CD4-positive, alpha-beta memory T cell (primary cell): Measurements from ENCODE around the gene MAL. TPM values are rescaled to one million over a fixed set of nuclear protein-coding genes. Genes with fewer than 3 reads are reported as not detected.

Experiments
- CTCF ChIA-PET: fragments of 350-600 bp; sonication (Branson Sonifier 250); formaldehyde crosslinking; loops from one replicate; lab custom pipeline; 2021; ENCODE audit warnings: inconsistent platforms; ENCODE audit not compliant: partially characterized antibody; lab: Charles Lee
- POLR2A ChIA-PET: fragments of 350-600 bp; sonication (Branson Sonifier 250); formaldehyde crosslinking; loops from one replicate; lab custom pipeline; 2021; ENCODE audit not compliant: partially characterized antibody; lab: Charles Lee
- DNase-seq, 5 donors: peaks; one replicate each; pipeline versions ENCODE4 v3.0.0 to v3.0.0-alpha.2; 2020 to 2022; ENCODE audit warnings: mixed read lengths in 1 of 5
- H3K27ac ChIP-seq: one replicate; pipeline ENCODE4 v1.7.0; 2013; ENCODE audit warnings: low read depth, low read length
- H3K27me3 ChIP-seq: 2 replicates; pipeline ENCODE4 v1.7.0; 2013; ENCODE audit warnings: mild to moderate bottlenecking, low read length, moderate library complexity; ENCODE audit not compliant: insufficient read depth
- H3K36me3 ChIP-seq: 2 replicates; pipeline ENCODE4 v1.7.0; 2013; ENCODE audit warnings: mild to moderate bottlenecking, low read length, moderate library complexity; ENCODE audit not compliant: insufficient read depth
- H3K4me1 ChIP-seq: 2 replicates; pipeline ENCODE4 v1.7.0; 2013; ENCODE audit warnings: mild to moderate bottlenecking, low read length, moderate library complexity; ENCODE audit not compliant: insufficient read depth
- H3K4me3 ChIP-seq, 2 donors: one replicate each; pipeline ENCODE4 v1.7.0; 2013; ENCODE audit warnings: low read length in 2 of 2, mild to moderate bottlenecking in 1 of 2
- H3K9me3 ChIP-seq, 2 donors: one replicate each; pipeline ENCODE4 v1.7.0; 2013; ENCODE audit warnings: low read length in 2 of 2, control low read depth in 1 of 2; ENCODE audit not compliant: control insufficient read depth in 1 of 2
- H3K27ac Mint-ChIP-seq, 7 donors: one replicate each; pipeline ENCODE4 v1.8.0; 2020 to 2021; ENCODE audit warnings: mixed read lengths in 7 of 7, mild to moderate bottlenecking in 6 of 7, inconsistent platforms in 3 of 7, moderate library complexity in 3 of 7
- H3K27me3 Mint-ChIP-seq, 2 donors: one replicate each; pipeline ENCODE4 v1.8.0; 2020 to 2021; ENCODE audit warnings: mixed read lengths in 2 of 2
- H3K36me3 Mint-ChIP-seq, 2 donors: one replicate each; pipeline ENCODE4 v1.8.0; 2020 to 2021; ENCODE audit warnings: mixed read lengths in 2 of 2, inconsistent platforms in 1 of 2, mild to moderate bottlenecking in 1 of 2
- H3K4me1 Mint-ChIP-seq, 4 donors: one replicate each; pipeline ENCODE4 v1.8.0; 2020 to 2021; ENCODE audit warnings: mixed read lengths in 4 of 4, mild to moderate bottlenecking in 1 of 4
- H3K4me3 Mint-ChIP-seq, 8 donors: one replicate each; pipeline ENCODE4 v1.8.0; 2020 to 2021; ENCODE audit warnings: mixed read lengths in 8 of 8, mild to moderate bottlenecking in 7 of 8, moderate library complexity in 6 of 8, inconsistent platforms in 3 of 8
- H3K9me3 Mint-ChIP-seq, 8 donors: one replicate each; pipeline ENCODE4 v1.8.0; 2020 to 2021; ENCODE audit warnings: mixed read lengths in 8 of 8, mild to moderate bottlenecking in 5 of 8, inconsistent platforms in 3 of 8, moderate library complexity in 1 of 8
- intact Hi-C: fragments of 100-400 bp; cut with micrococcal nuclease; formaldehyde crosslinking; loops from one replicate; pipeline ENCODE4 v1.15.1; 2023
- polyA plus RNA-seq, 2 donors: library from polyadenylated mRNA; unstranded; fragments of 300-500 nt; fragmentation: Illumina TruSeq; gene quantifications; one replicate each; pipeline ENCODE4 v1.2.3, GENCODE V29; 2021
- total RNA-seq, 2 experiments: library from RNA; stranded (reverse); gene quantifications; one replicate each; pipeline ENCODE4 v1.2.3, GENCODE V29; 2021

MAL gene
- total and polyA plus RNA-seq, 4 experiments from 2014 or later: 108 to 274 (median 192) TPM

DNA sequence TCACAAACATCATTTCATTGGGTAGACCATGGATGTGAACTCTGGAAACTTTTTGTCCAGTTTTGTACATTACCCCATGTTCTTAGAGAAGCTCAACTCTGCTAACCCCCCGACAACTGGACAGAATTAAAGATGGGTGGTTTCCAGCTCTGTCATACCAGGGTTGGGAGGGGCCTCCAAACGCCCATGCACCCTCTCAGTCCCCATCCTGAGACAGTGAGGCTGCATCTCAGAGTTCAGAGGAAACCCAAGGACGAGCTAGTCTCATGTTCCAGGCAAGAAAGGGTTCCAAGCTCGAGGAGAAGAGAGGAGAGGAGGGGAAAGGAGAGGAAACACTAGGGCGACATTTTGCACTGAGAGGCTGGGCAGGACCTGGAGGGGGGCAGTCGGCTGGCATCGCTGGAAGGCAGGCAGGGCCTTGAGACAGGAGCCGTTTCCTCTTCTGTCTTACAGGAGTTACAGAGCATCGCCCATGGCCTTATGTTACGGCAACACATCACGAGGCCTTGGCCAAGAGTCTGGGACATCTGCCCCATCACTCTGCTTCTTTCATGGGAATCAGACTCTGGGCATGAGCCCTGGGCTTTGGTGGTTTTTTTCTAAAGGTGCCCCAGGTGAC, 16.4 kb downstream of the MAL start:
- Mint-ChIP-seq H3K4me3 (peak overlapping the region in 1 of 8 donors; percentile 70), H3K9me3 (no peaks in the 10 kb centered on the region), H3K4me1 (peaks cover 47 to 94% (median 70%) of the 10 kb centered on the region in 4 donors), H3K27ac (peak overlapping the region; percentile 21 to 90 (median 71)), H3K36me3 (peaks cover 23 to 40% of the 10 kb centered on the region in 2 donors), H3K27me3 (no peaks in the 10 kb centered on the region)
- no peak for DNase-seq
- Histone ChIP-seq H3K9me3 (no peaks in the 10 kb centered on the region), H3K36me3 (no peaks in the 10 kb centered on the region), H3K4me3 (no peak overlapping the region), H3K27ac (no peak overlapping the region), H3K27me3 (no peaks in the 10 kb centered on the region), H3K4me1 (peaks cover 34% of the 10 kb centered on the region)
- POLR2A ChIA-PET: interaction anchor here (0.8 to 5.1 kb wide), 6 partner anchors 10 to 32 kb away, joined by 3 to 27 read pairs (median 8); partner anchors contain the start of gene MAL
- CTCF ChIA-PET: interaction anchor here (0.7 to 6.0 kb wide), 5 partner anchors 12 to 36 kb away, joined by 3 to 59 read pairs (median 8); no protein-coding TSS in a partner anchor
- intact Hi-C loops: loop anchor here (2.0 kb wide), 1 partner anchor 15 kb away; no protein-coding TSS in a partner anchor

DNA sequence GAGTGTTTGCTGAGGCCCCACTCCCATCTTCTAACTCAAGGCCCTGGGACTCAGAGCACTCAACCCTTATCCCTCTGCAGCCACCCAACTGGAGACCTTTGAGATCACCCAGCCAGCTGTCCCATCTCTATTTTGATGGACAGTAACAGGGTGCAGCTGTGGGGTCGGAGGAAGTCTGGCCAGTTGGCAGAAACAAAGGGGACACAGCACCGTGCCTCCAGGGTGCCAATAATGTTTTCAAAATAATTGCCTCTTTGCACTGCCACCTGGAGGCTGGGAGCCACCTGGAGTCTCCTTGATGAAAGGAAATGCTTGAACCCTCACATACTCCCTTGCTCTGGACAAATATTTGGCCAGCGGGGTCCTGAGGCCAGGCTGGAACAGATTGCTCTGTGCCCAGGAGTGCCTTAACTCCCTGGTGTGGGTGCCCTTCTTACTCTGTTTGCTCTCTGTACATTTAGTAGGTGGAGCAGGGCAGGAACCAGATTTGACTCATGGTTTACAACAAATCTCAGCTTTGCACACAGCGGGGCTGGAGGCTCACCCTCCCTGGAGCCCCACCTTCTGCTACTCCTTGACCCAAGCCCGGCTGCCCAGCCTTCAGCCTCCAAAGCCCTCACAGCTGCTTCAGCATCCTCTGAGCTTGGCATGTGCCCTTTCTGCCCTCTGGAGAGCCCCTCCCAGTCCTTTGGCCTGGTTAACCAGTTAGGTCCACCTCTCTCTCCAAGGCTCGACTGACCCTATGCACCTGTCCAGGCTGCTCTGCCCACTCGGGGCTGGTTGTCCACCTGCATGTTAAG, 17.2 kb downstream of the MAL start:
- H3K9me3 ChIP-seq: no peaks in the 10 kb centered on the region
- ChIA-PET POLR2A (interaction anchor here (1.0 to 5.1 kb wide), 7 partner anchors 9 to 33 kb away, joined by 3 to 27 read pairs (median 5); partner anchors contain the start of gene MAL), CTCF (interaction anchor here (1.1 to 6.0 kb wide), 8 partner anchors 9 to 35 kb away, joined by 3 to 59 read pairs (median 12); no protein-coding TSS in a partner anchor)
- no peak overlapping the region for H3K27ac ChIP-seq
- Mint-ChIP-seq H3K9me3 (no peaks in the 10 kb centered on the region), H3K4me1 (peaks cover 41 to 89% (median 64%) of the 10 kb centered on the region in 4 donors), H3K4me3 (no peak overlapping the region), H3K27ac (peak overlapping the region in 6 of 7 donors; percentile 22 to 82 (median 61)), H3K27me3 (no peaks in the 10 kb centered on the region), H3K36me3 (peaks cover 17 to 36% of the 10 kb centered on the region in 2 donors)
- peaks cover 27% of the 10 kb centered on the region for H3K4me1 ChIP-seq
- H3K36me3 ChIP-seq: no peaks in the 10 kb centered on the region
- no peak overlapping the region for H3K4me3 ChIP-seq
- H3K27me3 ChIP-seq: no peaks in the 10 kb centered on the region
- DNase-seq: no peak
- intact Hi-C loops: loop anchor here (2.0 kb wide), 1 partner anchor 16 kb away; no protein-coding TSS in a partner anchor

DNA sequence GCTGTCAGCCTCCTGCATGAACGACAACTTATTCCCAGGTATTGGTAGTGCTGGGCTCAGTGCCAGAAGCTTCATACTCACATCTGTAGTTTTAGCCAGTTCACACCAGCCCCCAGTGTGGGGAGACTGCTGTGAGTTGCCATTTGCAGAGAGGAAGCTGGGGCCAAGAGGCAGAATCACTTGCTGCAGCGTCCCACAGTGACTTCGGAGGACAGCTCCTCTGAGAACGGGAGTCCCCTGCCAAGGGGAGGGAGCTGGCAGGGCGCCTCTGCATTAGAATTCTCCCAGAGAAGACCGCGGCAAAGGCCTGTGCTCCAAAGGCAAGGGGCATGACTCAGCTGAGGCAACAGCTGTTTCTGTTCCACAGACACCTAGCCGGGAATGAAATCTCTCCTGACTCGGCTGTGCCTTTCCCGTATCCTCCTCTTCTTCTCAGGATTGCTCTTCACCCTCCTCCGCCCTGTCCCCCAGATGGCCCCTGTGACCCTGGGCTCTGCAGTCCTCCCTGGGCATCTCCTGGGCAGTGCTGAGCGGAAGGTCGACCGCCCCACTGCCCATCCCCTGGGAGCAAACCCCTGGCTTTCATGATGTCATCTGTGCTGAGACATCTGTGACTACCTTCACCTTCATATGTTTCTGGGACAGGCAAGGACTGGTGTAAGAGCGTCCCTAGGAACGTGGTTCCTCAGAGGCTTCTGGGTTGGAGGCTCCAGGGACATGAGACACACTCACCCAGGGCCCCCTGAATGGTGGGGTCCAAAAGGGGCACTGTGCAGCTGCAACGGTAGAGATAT, 18.0 kb downstream of the MAL start:
- no peaks in the 10 kb centered on the region for H3K9me3 Mint-ChIP-seq
- Histone ChIP-seq H3K4me3 (no peak overlapping the region), H3K9me3 (no peaks in the 10 kb centered on the region), H3K36me3 (no peaks in the 10 kb centered on the region), H3K4me1 (peaks cover 26% of the 10 kb centered on the region), H3K27ac (no peak overlapping the region), H3K27me3 (no peaks in the 10 kb centered on the region)
- H3K27me3 Mint-ChIP-seq: no peaks in the 10 kb centered on the region
- ChIA-PET CTCF (interaction anchor here (1.1 to 6.0 kb wide), 6 partner anchors 10 to 34 kb away, joined by 3 to 59 read pairs (median 10); no protein-coding TSS in a partner anchor), POLR2A (interaction anchor here (1.0 to 5.1 kb wide), 7 partner anchors 10 to 32 kb away, joined by 3 to 27 read pairs (median 5); partner anchors contain the start of gene MAL)
- H3K4me3 Mint-ChIP-seq: no peak overlapping the region
- H3K4me1 Mint-ChIP-seq: peaks cover 34 to 81% (median 59%) of the 10 kb centered on the region in 4 donors
- H3K36me3 Mint-ChIP-seq: peaks cover 8 to 35% of the 10 kb centered on the region in 2 donors
- intact Hi-C loops: loop anchor here (2.0 kb wide), 1 partner anchor 17 kb away; no protein-coding TSS in a partner anchor
- peak overlapping the region; percentile 0 to 82 (median 67) for H3K27ac Mint-ChIP-seq
- DNase-seq: no peak

DNA sequence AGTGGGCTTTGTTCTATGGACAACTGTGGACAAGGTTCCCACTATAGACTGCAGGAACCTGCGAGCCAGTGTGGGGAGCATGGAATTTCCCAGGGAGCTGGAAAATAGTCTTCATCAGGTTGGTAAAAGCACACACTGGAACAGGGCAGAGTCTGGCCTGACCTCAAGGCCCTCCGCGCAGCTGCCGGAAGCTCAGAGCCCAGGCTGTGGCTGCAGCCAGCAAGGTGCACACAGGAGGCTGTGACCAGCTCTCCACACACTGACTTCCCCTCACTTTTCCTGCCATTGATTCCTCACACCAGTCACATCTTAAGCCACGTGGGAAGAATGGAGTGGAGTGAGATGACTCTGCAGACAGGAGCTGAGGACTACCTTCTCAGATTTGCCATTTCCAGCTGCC, 19.1 kb downstream of the MAL start:
- no peak overlapping the region for H3K4me3 ChIP-seq
- Mint-ChIP-seq H3K4me3 (no peak overlapping the region), H3K27me3 (no peaks in the 10 kb centered on the region), H3K27ac (peak overlapping the region in 2 of 7 donors; percentile 47 to 78), H3K4me1 (peaks cover 23 to 73% (median 49%) of the 10 kb centered on the region in 4 donors), H3K9me3 (no peaks in the 10 kb centered on the region), H3K36me3 (peaks cover 8 to 41% of the 10 kb centered on the region in 2 donors)
- ChIA-PET CTCF (interaction anchor here (1.3 to 6.0 kb wide), 5 partner anchors 9 to 71 kb away, joined by 4 to 59 read pairs (median 15); no protein-coding TSS in a partner anchor), POLR2A (interaction anchor here (1.1 to 5.1 kb wide), 5 partner anchors 9 to 31 kb away, joined by 3 to 27 read pairs (median 5); partner anchors contain the start of gene MAL)
- H3K36me3 ChIP-seq: peaks cover 2% of the 10 kb centered on the region
- no peak for DNase-seq
- H3K4me1 ChIP-seq: peaks cover 26% of the 10 kb centered on the region
- no peak overlapping the region for H3K27ac ChIP-seq
- intact Hi-C loops: no loop called here
- no peaks in the 10 kb centered on the region for H3K27me3 ChIP-seq
- no peaks in the 10 kb centered on the region for H3K9me3 ChIP-seq

DNA sequence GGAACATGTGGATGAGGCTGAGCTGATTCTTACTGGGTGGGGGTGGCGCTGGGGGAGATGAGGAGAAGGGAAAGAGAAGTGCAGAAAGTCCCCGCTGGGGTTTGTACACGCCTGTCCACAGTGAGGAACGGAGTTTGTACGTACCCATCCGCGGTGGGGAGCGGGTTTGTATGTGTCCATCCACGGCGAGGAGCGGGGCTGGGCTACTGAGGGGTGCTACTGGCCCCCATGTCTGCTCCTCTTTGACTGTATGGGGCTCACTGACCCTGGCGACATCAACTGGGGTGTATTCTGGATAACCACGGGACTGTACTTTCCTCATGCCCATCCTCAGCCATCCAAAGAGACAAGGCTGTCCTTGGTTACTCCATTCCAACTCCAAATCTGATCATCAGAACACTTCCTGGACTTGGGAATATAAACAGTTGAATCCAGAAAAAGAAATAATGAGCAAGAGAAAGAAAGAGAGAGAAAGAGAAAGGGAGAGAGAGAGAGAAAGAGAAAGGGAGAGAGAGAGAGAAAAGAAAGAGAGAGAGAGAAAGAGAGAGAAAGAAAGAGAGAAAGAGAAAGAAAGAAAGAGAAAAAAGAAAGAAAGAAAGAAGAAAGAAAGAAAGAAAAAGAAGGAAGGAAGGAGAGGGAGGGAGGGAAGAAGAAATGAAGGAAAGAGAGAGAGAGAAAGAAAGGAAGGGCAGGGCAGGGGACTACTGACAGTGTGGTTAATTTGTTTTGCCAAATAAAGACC, 21.0 kb downstream of the MAL start:
- ChIA-PET CTCF (no interaction called here), POLR2A (interaction anchor here (1.0 kb wide), 1 partner anchor 30 kb away, joined by 4 read pairs; no protein-coding TSS in a partner anchor)
- H3K27ac ChIP-seq: no peak overlapping the region
- H3K4me3 ChIP-seq: no peak overlapping the region
- H3K4me3 Mint-ChIP-seq: no peak overlapping the region
- intact Hi-C loops: no loop called here
- H3K9me3 ChIP-seq: no peaks in the 10 kb centered on the region
- no peaks in the 10 kb centered on the region for H3K27me3 ChIP-seq
- peak overlapping the region; percentile 36 to 90 (median 74) for H3K27ac Mint-ChIP-seq
- DNase-seq: no peak
- H3K4me1 ChIP-seq: peaks cover 26% of the 10 kb centered on the region
- peaks cover 18 to 74% (median 48%) of the 10 kb centered on the region in 4 donors for H3K4me1 Mint-ChIP-seq
- H3K36me3 Mint-ChIP-seq: peaks cover 21 to 52% of the 10 kb centered on the region in 2 donors
- H3K27me3 Mint-ChIP-seq: no peaks in the 10 kb centered on the region
- H3K9me3 Mint-ChIP-seq: no peaks in the 10 kb centered on the region
- peaks cover 14% of the 10 kb centered on the region for H3K36me3 ChIP-seq
